VCaP (cell line): ENCODE data around the gene C8A.

Experiments
- H3K27ac ChIP-seq: fragments of 450-650 bp; 2 replicates; pipeline ENCODE4 v1.5.1; 2017
- CTCF ChIP-seq: fragments of 450-650 bp; conservative IDR thresholded peaks from 2 replicates; pipeline ENCODE4 v1.5.1; 2017; ENCODE audit warnings: mild to moderate bottlenecking, moderate library complexity

The C8A gene

GRCh38 chr1:56924116-56924515, 69.5 kb downstream of the C8A start:
- no peak for TF ChIP-seq CTCF

GRCh38 chr1:56925193-56925592, 70.6 kb downstream of the C8A start:
- H3K27ac ChIP-seq = no peak overlapping the region

More at GRCh38 chr1:56924116-56924515, 69.5 kb downstream of the C8A start:
- H3K27ac ChIP-seq = no peak overlapping the region

GRCh38 chr1:56927171-56927570, 72.6 kb downstream of the C8A start:
- no peak for TF ChIP-seq CTCF
- H3K27ac ChIP-seq = no peak overlapping the region

More at GRCh38 chr1:56925193-56925592, 70.6 kb downstream of the C8A start:
- no peak for TF ChIP-seq CTCF

GRCh38 chr1:56927986-56928385, 73.4 kb downstream of the C8A start:
- H3K27ac ChIP-seq = no peak overlapping the region
- TF ChIP-seq CTCF = no peak

- TF ChIP-seq CTCF = no peak
- no peak overlapping the region for H3K27ac ChIP-seq
These were observed 74.9 kb downstream of the C8A start for GRCh38 chr1:56929492-56929891.

GRCh38 chr1:56931211-56931610, 76.6 kb downstream of the C8A start:
- no peak overlapping the region for H3K27ac ChIP-seq
- TF ChIP-seq CTCF = no peak

- H3K27ac ChIP-seq = no peak overlapping the region
- no peak for TF ChIP-seq CTCF
These were observed 77.1 kb downstream of the C8A start for GRCh38 chr1:56931686-56932085.

GRCh38 chr1:56933161-56933560, 78.6 kb downstream of the C8A start:
- H3K27ac ChIP-seq = no peak overlapping the region
- TF ChIP-seq CTCF = no peak
